GM10847 (cell line): ENCODE data around the gene ATP6V0E2.

ENCODE experiments used
- POLR2A ChIP-seq: IDR thresholded peaks from 2 replicates; pipeline ENCODE4 v1.6.1; 2011; ENCODE audit not compliant: insufficient read length; ENCODE audit errors: extremely low read depth

The ATP6V0E2 gene

GRCh38 chr7:149873074-149873969 lies at the start of gene ATP6V0E2:
ATP6V0E2 (plus strand) TSS chr7:149873969; CDS start chr7:149874066, 97 bp downstream.
- TF ChIP-seq POLR2A, result no peak

DNA sequence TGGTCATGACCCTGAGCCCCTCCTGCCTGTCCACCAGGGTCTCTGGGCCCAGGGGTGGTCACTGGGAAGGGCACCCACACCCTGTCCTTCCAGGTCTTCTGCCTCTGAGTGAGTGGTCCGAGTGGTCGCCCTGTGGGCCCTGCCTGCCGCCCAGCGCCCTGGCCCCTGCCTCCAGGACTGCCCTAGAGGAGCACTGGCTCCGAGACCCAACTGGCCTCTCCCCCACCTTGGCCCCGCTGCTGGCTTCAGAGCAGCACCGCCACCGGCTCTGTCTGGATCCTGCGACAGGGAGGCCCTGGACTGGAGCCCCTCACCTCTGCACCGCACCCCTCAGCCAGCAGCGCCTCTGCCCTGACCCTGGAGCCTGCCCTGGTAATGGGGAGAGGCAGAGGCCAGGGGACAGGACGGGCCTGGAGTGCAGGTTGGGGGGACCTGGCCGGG lies 49.4 kb upstream of the ATP6V0E2 start:
- no peak for TF ChIP-seq POLR2A

GRCh38 chr7:149824748-149825566 lies 48.8 kb upstream of the ATP6V0E2 start:
- no peak for TF ChIP-seq POLR2A

DNA sequence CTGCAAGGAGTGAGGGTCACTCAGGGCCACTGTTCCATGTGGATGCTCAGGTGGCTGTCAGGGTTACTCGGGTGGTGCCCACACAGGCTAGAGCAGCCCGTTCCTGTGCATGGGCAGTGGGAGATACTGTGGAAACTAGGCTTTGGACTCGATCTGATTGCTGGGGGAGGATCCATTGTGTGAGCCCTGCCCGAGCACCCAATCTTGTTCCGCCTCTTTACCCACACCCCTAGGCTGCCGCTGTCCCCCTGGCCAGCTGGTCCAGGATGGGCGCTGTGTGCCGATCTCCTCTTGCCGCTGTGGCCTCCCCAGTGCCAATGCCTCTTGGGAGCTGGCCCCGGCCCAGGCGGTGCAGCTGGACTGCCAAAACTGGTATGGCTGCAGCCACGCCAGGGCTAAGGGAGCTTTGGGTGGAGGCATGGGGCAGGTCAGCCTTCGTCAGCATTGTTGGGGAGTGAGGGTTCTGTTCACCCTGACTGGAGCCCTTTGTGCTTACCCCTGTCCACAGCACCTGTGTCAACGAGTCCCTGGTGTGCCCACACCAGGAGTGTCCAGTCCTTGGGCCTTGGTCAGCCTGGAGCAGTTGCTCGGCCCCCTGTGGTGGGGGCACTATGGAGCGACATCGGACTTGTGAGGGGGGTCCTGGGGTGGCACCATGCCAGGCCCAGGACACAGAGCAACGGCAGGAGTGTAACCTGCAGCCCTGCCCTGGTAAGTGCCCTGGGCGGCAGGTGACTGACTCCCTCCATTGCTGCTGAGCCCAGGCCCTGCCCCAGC lies 48.0 kb upstream of the ATP6V0E2 start:
- no peak for TF ChIP-seq POLR2A

DNA sequence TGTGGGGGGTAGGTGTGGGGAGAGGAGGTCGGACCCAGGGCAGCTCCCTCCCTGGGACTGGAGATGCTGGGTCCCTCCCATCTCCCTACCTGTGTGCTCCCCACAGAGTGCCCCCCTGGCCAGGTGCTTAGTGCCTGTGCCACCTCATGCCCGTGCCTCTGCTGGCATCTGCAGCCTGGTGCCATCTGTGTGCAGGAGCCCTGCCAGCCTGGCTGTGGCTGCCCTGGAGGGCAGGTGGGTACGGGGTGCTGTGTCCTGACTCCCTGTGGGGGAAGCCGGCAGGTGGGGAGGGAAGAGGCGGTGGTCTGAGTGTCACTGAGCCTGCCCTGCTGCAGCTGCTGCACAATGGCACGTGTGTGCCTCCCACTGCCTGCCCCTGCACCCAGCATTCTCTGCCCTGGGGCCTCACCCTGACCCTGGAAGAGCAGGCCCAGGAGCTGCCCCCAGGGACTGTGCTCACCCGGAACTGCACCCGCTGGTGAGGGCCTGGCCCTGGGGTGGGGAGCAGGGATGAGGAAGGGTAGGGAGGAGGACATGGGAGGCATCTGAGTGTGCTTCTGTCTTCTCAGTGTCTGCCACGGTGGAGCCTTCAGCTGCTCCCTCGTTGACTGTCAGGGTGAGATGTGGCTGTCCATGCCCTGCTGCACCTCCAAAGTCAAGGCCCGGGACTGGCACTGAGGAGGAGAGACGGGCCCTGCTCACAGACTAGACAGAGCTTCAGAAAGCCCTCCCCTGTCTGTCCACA lies 47.3 kb upstream of the ATP6V0E2 start:
- TF ChIP-seq POLR2A, result no peak

DNA sequence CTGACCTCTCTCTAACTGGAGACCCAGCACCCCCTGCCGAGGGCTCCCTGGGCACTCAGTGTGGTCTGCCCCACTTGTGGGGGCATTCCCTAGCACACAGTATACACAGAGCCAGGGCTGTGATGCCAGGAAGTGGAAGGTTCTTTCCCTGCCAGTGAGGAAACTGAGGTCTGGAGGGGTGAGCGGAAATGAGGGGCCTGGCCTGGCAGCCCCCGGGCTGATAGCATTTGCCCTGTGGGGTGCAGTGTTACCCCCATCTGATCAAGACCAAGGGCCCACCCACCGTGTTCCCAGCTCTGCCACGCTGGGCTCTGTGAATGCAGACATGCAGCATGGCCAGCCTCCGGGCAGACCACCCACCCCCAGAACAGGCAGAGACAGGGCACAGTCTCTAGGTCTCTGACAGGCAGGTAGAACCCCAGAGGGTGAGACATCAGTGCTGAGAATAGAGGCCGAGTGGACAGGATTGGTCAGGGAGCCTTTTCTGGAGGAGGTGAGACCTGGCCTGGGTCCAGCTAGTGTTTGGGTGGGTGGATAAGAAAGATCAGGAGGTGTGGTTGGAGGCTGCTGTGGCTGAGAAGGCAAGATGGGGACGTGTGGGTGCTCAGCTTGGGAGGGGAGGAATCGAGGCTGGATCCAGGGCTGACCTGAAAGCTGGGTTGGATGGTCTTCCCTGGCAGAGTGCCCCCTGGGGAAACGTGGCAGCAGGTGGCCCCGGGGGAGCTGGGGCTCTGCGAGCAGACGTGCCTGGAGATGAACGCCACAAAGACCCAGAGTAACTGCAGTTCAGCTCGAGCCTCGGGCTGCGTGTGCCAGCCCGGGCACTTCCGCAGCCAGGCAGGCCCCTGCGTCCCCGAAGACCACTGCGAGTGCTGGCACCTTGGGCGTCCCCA lies 46.4 kb upstream of the ATP6V0E2 start:
- no peak for TF ChIP-seq POLR2A

GRCh38 chr7:149828357-149829309 lies 45.1 kb upstream of the ATP6V0E2 start:
- no peak for TF ChIP-seq POLR2A

- TF ChIP-seq POLR2A, result no peak
These were observed 42.6 kb upstream of the ATP6V0E2 start for GRCh38 chr7:149830997-149831740.

GRCh38 chr7:149831741-149832219 lies 42.0 kb upstream of the ATP6V0E2 start:
- TF ChIP-seq POLR2A, result no peak

DNA sequence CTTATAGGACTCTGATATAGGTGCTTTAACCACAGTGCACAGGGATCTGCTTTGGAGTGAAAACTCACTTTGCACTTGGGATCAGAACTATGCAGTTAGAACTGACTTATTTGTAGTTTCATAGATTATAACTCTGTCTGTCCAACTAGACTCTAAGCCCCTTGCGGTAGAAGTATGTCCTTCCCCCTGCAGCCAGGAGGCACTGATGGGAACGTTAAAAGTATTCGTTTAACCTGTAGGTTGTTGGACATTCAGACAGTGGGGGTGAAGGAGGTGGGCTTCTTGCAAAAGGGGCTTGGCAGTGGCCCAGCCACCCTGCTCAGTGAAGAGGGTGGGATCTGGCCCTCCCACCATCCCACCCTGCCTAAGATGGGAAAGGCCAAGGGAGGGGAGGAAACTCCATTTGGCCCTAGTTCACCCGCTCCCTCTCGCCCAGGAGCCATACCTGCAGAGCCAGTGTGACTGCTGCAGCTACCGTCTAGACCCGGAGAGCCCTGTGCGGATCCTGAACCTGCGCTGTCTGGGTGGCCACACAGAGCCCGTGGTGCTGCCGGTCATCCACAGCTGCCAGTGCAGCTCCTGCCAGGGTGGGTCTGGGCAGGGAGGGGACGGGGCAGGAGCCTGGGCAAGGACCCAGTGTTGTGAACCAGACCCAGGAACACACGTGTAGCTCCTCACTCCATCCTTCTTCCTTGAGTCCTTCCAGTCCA lies 41.3 kb upstream of the ATP6V0E2 start:
- TF ChIP-seq POLR2A, result no peak
